GM23338 (cell line): ENCODE data around the gene MSANTD1. TPM values are rescaled to one million over a fixed set of nuclear protein-coding genes. Genes with fewer than 3 reads are reported as not detected.

Source experiments
- ATAC-seq: fragments of 200-7000 bp; cut with Tn5 transposase; 3 replicates; pipeline ENCODE4 v1.9.1; 2020
- DNase-seq: peaks from one replicate; pipeline ENCODE4 v3.0.0-alpha.2; 2015; ENCODE audit warnings: low spot score
- H2AFZ ChIP-seq: fragments of 200-600 bp; sonication (generic); 2 replicates; pipeline ENCODE4 v1.8.0; 2016; ENCODE audit warnings: antibody characterized with exemption, mild to moderate bottlenecking, moderate library complexity
- H3F3A ChIP-seq: fragments of 200-600 bp; sonication (generic); replicated peaks from 2 replicates; pipeline ENCODE4 v1.8.0; 2017; ENCODE audit warnings: antibody characterized with exemption, mixed run types, low read depth
- H3K27ac ChIP-seq: fragments of 200-600 bp; sonication (generic); 2 replicates; pipeline ENCODE4 v1.6.1; 2016; ENCODE audit warnings: low read depth
- H3K27me3 ChIP-seq: fragments of 200-600 bp; sonication (generic); 2 replicates; pipeline ENCODE4 v1.8.0; 2016; ENCODE audit warnings: mild to moderate bottlenecking, mixed run types, moderate library complexity; ENCODE audit not compliant: insufficient read depth
- H3K36me3 ChIP-seq: fragments of 200-600 bp; sonication (generic); 2 replicates; pipeline ENCODE4 v1.8.0; 2016; ENCODE audit warnings: mild to moderate bottlenecking; ENCODE audit not compliant: insufficient read depth
- H3K4me1 ChIP-seq: fragments of 200-600 bp; sonication (generic); 2 replicates; pipeline ENCODE4 v1.8.0; 2016; ENCODE audit warnings: mild to moderate bottlenecking, moderate library complexity; ENCODE audit not compliant: insufficient read depth
- H3K4me2 ChIP-seq: fragments of 200-600 bp; sonication (generic); 2 replicates; pipeline ENCODE4 v1.7.1; 2017; ENCODE audit warnings: mixed run types
- H3K4me3 ChIP-seq: fragments of 200-600 bp; sonication (generic); 2 replicates; pipeline ENCODE4 v1.6.1; 2016; ENCODE audit warnings: mixed run types
- H3K79me2 ChIP-seq: fragments of 200-600 bp; sonication (generic); replicated peaks from 2 replicates; pipeline ENCODE4 v1.8.0; 2017; ENCODE audit warnings: mild to moderate bottlenecking; ENCODE audit not compliant: insufficient read depth
- H3K9me2 ChIP-seq: fragments of 200-600 bp; sonication (generic); 2 replicates; pipeline ENCODE4 v1.8.0; 2017; ENCODE audit not compliant: insufficient read depth
- H4K20me1 ChIP-seq: fragments of 200-600 bp; sonication (generic); replicated peaks from 2 replicates; pipeline ENCODE4 v1.8.0; 2017; ENCODE audit warnings: mild to moderate bottlenecking; ENCODE audit not compliant: insufficient read depth
- H3K27ac Mint-ChIP-seq: 2 replicates; pipeline ENCODE4 v1.8.0; 2020; ENCODE audit warnings: inconsistent platforms, mild to moderate bottlenecking, moderate library complexity, mixed read lengths
- H3K27me3 Mint-ChIP-seq: 3 replicates; pipeline ENCODE4 v1.8.0; 2022; ENCODE audit warnings: low read depth, mild to moderate bottlenecking, moderate library complexity, mixed read lengths, inconsistent platforms; ENCODE audit not compliant: insufficient read depth, poor library complexity
- H3K36me3 Mint-ChIP-seq: 3 replicates; pipeline ENCODE4 v1.8.0; 2021; ENCODE audit warnings: low read depth, mild to moderate bottlenecking, inconsistent platforms, moderate library complexity, mixed read lengths
- H3K4me1 Mint-ChIP-seq: 3 replicates; pipeline ENCODE4 v1.8.0; 2020; ENCODE audit warnings: mild to moderate bottlenecking, inconsistent platforms, mixed read lengths
- H3K4me3 Mint-ChIP-seq: 3 replicates; pipeline ENCODE4 v1.8.0; 2021; ENCODE audit warnings: moderate library complexity, mild to moderate bottlenecking, inconsistent platforms, mixed read lengths
- H3K9me3 Mint-ChIP-seq: 3 replicates; pipeline ENCODE4 v1.8.0; 2020; ENCODE audit warnings: moderate library complexity, mild to moderate bottlenecking, inconsistent platforms, mixed read lengths
- CREB1 ChIP-seq: fragments of 250-450 bp; sonication (Bioruptor Pico); IDR thresholded peaks from 2 replicates; pipeline ENCODE4 v1.5.0; 2020; ENCODE audit warnings: low read depth, mild to moderate bottlenecking, moderate library complexity
- CTCF ChIP-seq, 2 experiments: fragments of 200-600 bp in 1 of 2; sonication (generic) in 1 of 2; conservative IDR thresholded peaks; 2 replicates each; pipeline versions ENCODE4 v1.5.1 to v1.6.1; 2016 to 2017; ENCODE audit warnings: antibody characterized with exemption in 2 of 2, low read depth in 2 of 2, mild to moderate bottlenecking in 2 of 2, moderate library complexity in 1 of 2
- ETS1 ChIP-seq: IDR thresholded peaks from 2 replicates; pipeline ENCODE4 v1.6.1; 2016; ENCODE audit warnings: antibody characterized with exemption
- EZH2 ChIP-seq: fragments of 200-600 bp; sonication (generic); IDR thresholded peaks from one replicate; pipeline ENCODE4 v1.8.0; 2017; ENCODE audit warnings: antibody characterized with exemption, mild to moderate bottlenecking, low read depth; ENCODE audit not compliant: unreplicated experiment
- EZH2phosphoT487 ChIP-seq: fragments of 200-600 bp; sonication (generic); IDR thresholded peaks from one replicate; pipeline ENCODE4 v1.8.1; 2018; ENCODE audit warnings: antibody characterized with exemption; ENCODE audit not compliant: unreplicated experiment
- POLR2AphosphoS5 ChIP-seq: IDR thresholded peaks from 2 replicates; pipeline ENCODE4 v1.6.1; 2016; ENCODE audit warnings: antibody characterized with exemption, low read depth
- STAT1 ChIP-seq: IDR thresholded peaks from one replicate; pipeline ENCODE4 v1.6.1; 2016; ENCODE audit warnings: antibody characterized with exemption; ENCODE audit not compliant: unreplicated experiment
- ZNF331 ChIP-seq: fragments of 250-450 bp; sonication (Bioruptor Pico); IDR thresholded peaks from 2 replicates; pipeline ENCODE4 v1.5.0; 2020; ENCODE audit warnings: low read depth, mild to moderate bottlenecking, moderate library complexity
- polyA plus RNA-seq: library from polyadenylated mRNA; unstranded; fragments of >200 nt; fragmentation: Nextera tagmentation; extraction: Ambion mirVana; gene quantifications from 2 replicates; pipeline ENCODE4 v1.2.1, GENCODE V29; 2016
- total RNA-seq: library from RNA; depleted of rRNA; stranded (reverse); fragments of >200 nt; shearing (Covaris generic); gene quantifications from 2 replicates; pipeline ENCODE4 v1.2.3, GENCODE V29; 2014
- TF ChIP-seq, protein P1 (sequence below): IDR thresholded peaks from one replicate; pipeline ENCODE4 v1.6.1; 2018; ENCODE audit warnings: antibody characterized with exemption; ENCODE audit not compliant: unreplicated experiment

MSANTD1 gene
- total and polyA plus RNA-seq, 2 experiments from 2014 or later = 0.29 to 1.0 TPM

- TF ChIP-seq EZH2 (no peak), POLR2AphosphoS5 (no peak), CREB1 (CRISPR knock-in tag) (no peak)
- TF ChIP-seq, protein P1, sequence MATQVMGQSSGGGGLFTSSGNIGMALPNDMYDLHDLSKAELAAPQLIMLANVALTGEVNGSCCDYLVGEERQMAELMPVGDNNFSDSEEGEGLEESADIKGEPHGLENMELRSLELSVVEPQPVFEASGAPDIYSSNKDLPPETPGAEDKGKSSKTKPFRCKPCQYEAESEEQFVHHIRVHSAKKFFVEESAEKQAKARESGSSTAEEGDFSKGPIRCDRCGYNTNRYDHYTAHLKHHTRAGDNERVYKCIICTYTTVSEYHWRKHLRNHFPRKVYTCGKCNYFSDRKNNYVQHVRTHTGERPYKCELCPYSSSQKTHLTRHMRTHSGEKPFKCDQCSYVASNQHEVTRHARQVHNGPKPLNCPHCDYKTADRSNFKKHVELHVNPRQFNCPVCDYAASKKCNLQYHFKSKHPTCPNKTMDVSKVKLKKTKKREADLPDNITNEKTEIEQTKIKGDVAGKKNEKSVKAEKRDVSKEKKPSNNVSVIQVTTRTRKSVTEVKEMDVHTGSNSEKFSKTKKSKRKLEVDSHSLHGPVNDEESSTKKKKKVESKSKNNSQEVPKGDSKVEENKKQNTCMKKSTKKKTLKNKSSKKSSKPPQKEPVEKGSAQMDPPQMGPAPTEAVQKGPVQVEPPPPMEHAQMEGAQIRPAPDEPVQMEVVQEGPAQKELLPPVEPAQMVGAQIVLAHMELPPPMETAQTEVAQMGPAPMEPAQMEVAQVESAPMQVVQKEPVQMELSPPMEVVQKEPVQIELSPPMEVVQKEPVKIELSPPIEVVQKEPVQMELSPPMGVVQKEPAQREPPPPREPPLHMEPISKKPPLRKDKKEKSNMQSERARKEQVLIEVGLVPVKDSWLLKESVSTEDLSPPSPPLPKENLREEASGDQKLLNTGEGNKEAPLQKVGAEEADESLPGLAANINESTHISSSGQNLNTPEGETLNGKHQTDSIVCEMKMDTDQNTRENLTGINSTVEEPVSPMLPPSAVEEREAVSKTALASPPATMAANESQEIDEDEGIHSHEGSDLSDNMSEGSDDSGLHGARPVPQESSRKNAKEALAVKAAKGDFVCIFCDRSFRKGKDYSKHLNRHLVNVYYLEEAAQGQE = no peak
These were observed 830 bp upstream of the MSANTD1 start (continued) for GRCh38 chr4:3248178-3248480.

DNA sequence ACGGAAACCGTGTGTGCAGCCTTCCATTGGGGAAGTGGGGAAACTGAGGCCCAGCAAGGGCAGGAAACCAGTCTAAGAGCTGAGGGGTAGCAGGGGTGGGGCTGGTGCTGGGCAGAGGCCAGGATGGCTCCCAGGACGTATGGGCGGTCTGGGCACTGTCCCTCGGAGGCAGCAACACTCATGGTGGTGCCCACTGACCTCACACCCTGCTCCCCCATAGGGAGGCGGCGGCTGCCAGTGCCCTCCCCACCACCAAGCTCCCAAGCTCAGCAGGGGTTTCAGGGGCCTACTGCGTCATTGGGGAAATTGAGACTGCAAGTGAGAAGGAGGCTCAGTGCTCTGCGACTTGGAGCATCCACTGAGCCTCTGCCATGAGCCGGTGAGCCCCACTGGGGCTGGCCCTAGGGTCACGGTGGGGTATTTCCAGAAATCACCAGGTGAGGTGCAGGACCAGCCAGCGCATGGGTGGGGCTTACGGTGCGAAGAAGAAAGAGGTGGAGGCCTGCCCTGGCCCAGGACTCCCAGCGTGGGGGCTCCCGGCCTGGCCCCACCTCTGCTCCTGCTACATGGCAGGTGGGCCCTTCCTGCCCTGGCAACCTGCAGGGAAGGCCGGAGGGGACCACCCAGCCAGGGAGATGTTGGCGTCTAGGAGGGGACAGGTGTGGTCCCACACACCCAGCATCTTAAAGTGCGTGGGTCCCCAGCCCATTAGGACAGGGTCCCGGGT, 915 bp downstream of the MSANTD1 start:
- ATAC-seq (no peak), DNase-seq (no peak)
- no peaks in the 10 kb centered on the region for H3K36me3 ChIP-seq
- Mint-ChIP-seq H3K4me3 (no peak overlapping the region), H3K4me1 (peaks cover 6% of the 10 kb centered on the region; the same call in 2 of the 3 replicates), H3K27me3 (no peaks in the 10 kb centered on the region), H3K36me3 (no peaks in the 10 kb centered on the region), H3K9me3 (no peaks in the 10 kb centered on the region; the same call in 2 of the 3 replicates), H3K27ac (peak overlapping the region; percentile 86; the same call in 1 of the 2 replicates)
- H3K79me2 ChIP-seq = no peaks in the 10 kb centered on the region
- no peak overlapping the region for H2AFZ ChIP-seq
- no peak overlapping the region for H3K27ac ChIP-seq
- H3K27me3 ChIP-seq = no peaks in the 10 kb centered on the region
- H3K4me2 ChIP-seq = no peak overlapping the region
- no peak for TF ChIP-seq ETS1
- no peaks in the 10 kb centered on the region for H3K4me1 ChIP-seq
- H4K20me1 ChIP-seq = no peaks in the 10 kb centered on the region
- no peak overlapping the region for H3K4me3 ChIP-seq
- no peaks in the 10 kb centered on the region for H3F3A ChIP-seq
- no peaks in the 10 kb centered on the region for H3K9me2 ChIP-seq

DNA sequence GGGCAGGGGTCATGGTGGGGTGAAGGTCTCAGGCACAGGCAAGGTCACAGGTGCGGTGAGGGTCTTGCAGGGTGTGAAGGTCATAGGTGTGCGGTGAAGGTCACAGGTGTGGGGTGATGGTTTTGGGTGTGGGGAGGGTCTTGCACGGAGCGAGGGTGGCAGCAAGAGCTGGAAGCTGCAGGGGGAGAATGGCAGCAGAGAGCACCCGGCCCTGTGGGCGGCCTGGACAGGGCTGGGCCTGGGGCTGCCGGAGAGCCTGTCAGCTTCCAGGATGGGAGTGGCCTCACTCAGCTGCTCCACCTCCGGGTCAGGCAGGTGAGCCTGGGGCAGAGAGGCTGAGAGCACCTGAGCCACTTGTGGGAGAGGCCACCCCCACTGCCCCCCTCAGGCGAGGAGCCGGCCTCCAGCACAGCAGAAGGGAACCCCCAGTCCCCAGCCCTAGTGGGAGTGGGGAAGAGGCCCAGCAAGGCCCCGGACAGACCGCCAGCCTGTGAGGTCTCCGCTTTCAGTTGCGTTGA, 1.5 kb downstream of the MSANTD1 start:
- H2AFZ ChIP-seq = 0 out of 2 replicates have a peak overlapping the region, but pooled peaks have one; percentile 52
- DNase-seq (peak; percentile 68), ATAC-seq (peak; percentile 91)
- H3K27me3 ChIP-seq = no peaks in the 10 kb centered on the region
- H3K27ac ChIP-seq = no peak overlapping the region
- Mint-ChIP-seq H3K9me3 (no peaks in the 10 kb centered on the region; the same call in 2 of the 3 replicates), H3K4me3 (no peak overlapping the region), H3K27ac (peak overlapping the region; percentile 86; the same call in 1 of the 2 replicates), H3K36me3 (no peaks in the 10 kb centered on the region), H3K4me1 (peaks cover 6% of the 10 kb centered on the region; the same call in 2 of the 3 replicates), H3K27me3 (no peaks in the 10 kb centered on the region)
- H4K20me1 ChIP-seq = no peaks in the 10 kb centered on the region
- H3F3A ChIP-seq = no peaks in the 10 kb centered on the region
- no peaks in the 10 kb centered on the region for H3K4me1 ChIP-seq
- H3K9me2 ChIP-seq = no peaks in the 10 kb centered on the region
- no peak overlapping the region for H3K4me2 ChIP-seq
- H3K4me3 ChIP-seq = no peak overlapping the region
- H3K36me3 ChIP-seq = no peaks in the 10 kb centered on the region
- no peaks in the 10 kb centered on the region for H3K79me2 ChIP-seq
- TF ChIP-seq STAT1 (no peak), CTCF (conservative IDR thresholded peaks at IDR 0.05; ENCODE audit: low read depth in 2 of 2) (no peak), EZH2phosphoT487 (no peak), POLR2AphosphoS5 (no peak), ETS1 (no peak), CREB1 (CRISPR knock-in tag) (no peak), ZNF331 (no peak)
- TF ChIP-seq, protein P1 = no peak
